ENCODE measurements around the gene NEDD1. TPM values are rescaled to one million over a fixed set of nuclear protein-coding genes. Genes with fewer than 3 reads are reported as not detected.

The NEDD1 gene
- total and polyA plus RNA-seq, 4 donors = 4.9 to 34.1 (median 10.3) TPM

GRCh38 chr12:96862326-96862725, 44.7 kb upstream of the NEDD1 start:
- DNase-seq (no peak), ATAC-seq (ENCODE audit: insufficient read depth, low FRiP score) (no peak)
- no peaks in the 10 kb centered on the region for H3K9me3 ChIP-seq (ENCODE audit: control insufficient read depth in 4 of 4, insufficient read depth in 3 of 4, low read length in 3 of 4)
- no peaks in the 10 kb centered on the region for H3K4me1 ChIP-seq (ENCODE audit: control insufficient read depth in 5 of 5, insufficient read depth in 5 of 5, low read length in 5 of 5)
- H3K27ac ChIP-seq (ENCODE audit: low read depth in 1 of 2, low read length in 1 of 2) = no peak overlapping the region
- no peak overlapping the region for H3K4me3 ChIP-seq
- no peaks in the 10 kb centered on the region for H3K36me3 ChIP-seq (ENCODE audit: control insufficient read depth in 4 of 4, insufficient read depth in 4 of 4, low read length in 4 of 4)
- WGBS, 2 donors = 66 to 76% methylated on average over 1 of the region's 1 CpG
- H3K9ac ChIP-seq (ENCODE audit: insufficient read depth in 1 of 2, low read length in 2 of 2) = no peak overlapping the region
- H3K27me3 ChIP-seq (ENCODE audit: control insufficient read depth in 3 of 3, insufficient read depth in 3 of 3, low read length in 2 of 3) = no peaks in the 10 kb centered on the region
- no peak for TF ChIP-seq CTCF (IDR thresholded peaks at IDR 0.05; ENCODE audit: control extremely low read depth, extremely low read depth)

GRCh38 chr12:96864335-96864734, 42.7 kb upstream of the NEDD1 start:
- DNase-seq = no peak
- Histone ChIP-seq H3K9ac (ENCODE audit: insufficient read depth in 1 of 2, low read length in 2 of 2) (no peak overlapping the region), H3K4me1 (ENCODE audit: control insufficient read depth in 5 of 5, insufficient read depth in 5 of 5, low read length in 5 of 5) (no peaks in the 10 kb centered on the region), H3K27me3 (ENCODE audit: control insufficient read depth in 3 of 3, insufficient read depth in 3 of 3, low read length in 2 of 3) (no peaks in the 10 kb centered on the region), H3K27ac (ENCODE audit: low read depth in 1 of 2, low read length in 1 of 2) (no peak overlapping the region), H3K4me3 (no peak overlapping the region), H3K36me3 (ENCODE audit: control insufficient read depth in 4 of 4, insufficient read depth in 4 of 4, low read length in 4 of 4) (no peaks in the 10 kb centered on the region), H3K9me3 (ENCODE audit: control insufficient read depth in 4 of 4, insufficient read depth in 3 of 4, low read length in 3 of 4) (no peaks in the 10 kb centered on the region)
- no peak for ATAC-seq (ENCODE audit: insufficient read depth, low FRiP score)
- 26 to 53% methylated on average over 4 of the region's 4 CpGs for WGBS, 2 donors
- no peak for TF ChIP-seq CTCF (IDR thresholded peaks at IDR 0.05; ENCODE audit: control extremely low read depth, extremely low read depth)

- Histone ChIP-seq H3K27me3 (ENCODE audit: control insufficient read depth in 3 of 3, insufficient read depth in 3 of 3, low read length in 2 of 3) (no peaks in the 10 kb centered on the region), H3K36me3 (ENCODE audit: control insufficient read depth in 4 of 4, insufficient read depth in 4 of 4, low read length in 4 of 4) (no peaks in the 10 kb centered on the region), H3K9ac (ENCODE audit: insufficient read depth in 1 of 2, low read length in 2 of 2) (no peak overlapping the region), H3K4me1 (ENCODE audit: control insufficient read depth in 5 of 5, insufficient read depth in 5 of 5, low read length in 5 of 5) (no peaks in the 10 kb centered on the region), H3K9me3 (ENCODE audit: control insufficient read depth in 4 of 4, insufficient read depth in 3 of 4, low read length in 3 of 4) (no peaks in the 10 kb centered on the region), H3K4me3 (no peak overlapping the region), H3K27ac (ENCODE audit: low read depth in 1 of 2, low read length in 1 of 2) (no peak overlapping the region)
- TF ChIP-seq CTCF (IDR thresholded peaks at IDR 0.05; ENCODE audit: control extremely low read depth, extremely low read depth) = no peak
- WGBS, 2 donors = 82 to 93% methylated on average over 4 of the region's 4 CpGs
- no peak for DNase-seq
- no peak for ATAC-seq (ENCODE audit: insufficient read depth, low FRiP score)
These were observed 40.1 kb upstream of the NEDD1 start for GRCh38 chr12:96866801-96867590.

GRCh38 chr12:96870946-96871345, 36.1 kb upstream of the NEDD1 start:
- no peak overlapping the region for H3K4me3 ChIP-seq
- no peak for TF ChIP-seq CTCF (IDR thresholded peaks at IDR 0.05; ENCODE audit: control extremely low read depth, extremely low read depth)
- H3K9me3 ChIP-seq (ENCODE audit: control insufficient read depth in 4 of 4, insufficient read depth in 3 of 4, low read length in 3 of 4) = no peaks in the 10 kb centered on the region
- H3K27me3 ChIP-seq (ENCODE audit: control insufficient read depth in 3 of 3, insufficient read depth in 3 of 3, low read length in 2 of 3) = no peaks in the 10 kb centered on the region
- H3K9ac ChIP-seq (ENCODE audit: insufficient read depth in 1 of 2, low read length in 2 of 2) = no peak overlapping the region
- WGBS, 2 donors = 88 to 91% methylated on average over 1 of the region's 1 CpG
- DNase-seq (no peak), ATAC-seq (ENCODE audit: insufficient read depth, low FRiP score) (no peak)
- no peaks in the 10 kb centered on the region for H3K36me3 ChIP-seq (ENCODE audit: control insufficient read depth in 4 of 4, insufficient read depth in 4 of 4, low read length in 4 of 4)
- H3K4me1 ChIP-seq (ENCODE audit: control insufficient read depth in 5 of 5, insufficient read depth in 5 of 5, low read length in 5 of 5) = no peaks in the 10 kb centered on the region
- H3K27ac ChIP-seq (ENCODE audit: low read depth in 1 of 2, low read length in 1 of 2) = no peak overlapping the region

Data from lung (tissue), 12 donors.